GM13976 (cell line): ENCODE measurements around the gene FAM47E.

Experiments used
- DNase-seq: peaks from one replicate; pipeline ENCODE4 v3.0.0; 2012; ENCODE audit warnings: low spot score
- in situ Hi-C: fragments of 300-500 bp; cut with MboI; formaldehyde crosslinking; loops from one replicate; pipeline ENCODE4 v1.12.0; 2022; ENCODE audit warnings: low sequenced_read_pairs, mixed read lengths, inconsistent platforms; ENCODE audit not compliant: unreplicated experiment
- TF ChIP-seq, protein P1 (sequence below): IDR thresholded peaks from 2 replicates; pipeline ENCODE4 v1.5.1; 2012; ENCODE audit warnings: borderline replicate concordance, mild to moderate bottlenecking; ENCODE audit not compliant: insufficient read depth; ENCODE audit errors: extremely low read depth, missing control alignments, control extremely low read depth

The FAM47E gene

DNA sequence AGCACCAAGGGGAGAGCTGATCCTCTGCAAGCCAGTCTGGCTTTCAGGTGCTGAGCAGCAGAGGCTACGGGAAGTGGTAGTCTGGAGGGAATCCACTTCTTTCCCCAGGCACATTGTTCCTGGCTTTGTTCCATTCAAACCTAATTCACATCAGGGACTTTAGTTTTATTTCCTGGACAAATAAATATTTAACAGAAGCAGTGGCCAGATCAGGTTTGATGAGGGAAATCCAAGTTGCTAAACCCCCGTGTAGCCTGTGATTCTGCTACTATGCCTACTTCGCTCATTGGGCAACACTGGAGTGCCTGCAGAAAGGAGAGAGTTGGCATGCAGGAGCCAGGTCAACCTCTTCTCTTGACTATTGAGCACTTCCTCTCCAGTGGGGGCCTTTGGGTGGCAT is 41.2 kb downstream of the FAM47E start:
- in situ Hi-C loops, result no loop called here
- TF ChIP-seq, protein P1, sequence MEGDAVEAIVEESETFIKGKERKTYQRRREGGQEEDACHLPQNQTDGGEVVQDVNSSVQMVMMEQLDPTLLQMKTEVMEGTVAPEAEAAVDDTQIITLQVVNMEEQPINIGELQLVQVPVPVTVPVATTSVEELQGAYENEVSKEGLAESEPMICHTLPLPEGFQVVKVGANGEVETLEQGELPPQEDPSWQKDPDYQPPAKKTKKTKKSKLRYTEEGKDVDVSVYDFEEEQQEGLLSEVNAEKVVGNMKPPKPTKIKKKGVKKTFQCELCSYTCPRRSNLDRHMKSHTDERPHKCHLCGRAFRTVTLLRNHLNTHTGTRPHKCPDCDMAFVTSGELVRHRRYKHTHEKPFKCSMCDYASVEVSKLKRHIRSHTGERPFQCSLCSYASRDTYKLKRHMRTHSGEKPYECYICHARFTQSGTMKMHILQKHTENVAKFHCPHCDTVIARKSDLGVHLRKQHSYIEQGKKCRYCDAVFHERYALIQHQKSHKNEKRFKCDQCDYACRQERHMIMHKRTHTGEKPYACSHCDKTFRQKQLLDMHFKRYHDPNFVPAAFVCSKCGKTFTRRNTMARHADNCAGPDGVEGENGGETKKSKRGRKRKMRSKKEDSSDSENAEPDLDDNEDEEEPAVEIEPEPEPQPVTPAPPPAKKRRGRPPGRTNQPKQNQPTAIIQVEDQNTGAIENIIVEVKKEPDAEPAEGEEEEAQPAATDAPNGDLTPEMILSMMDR, result no peak
- DNase-seq, result no peak

DNA sequence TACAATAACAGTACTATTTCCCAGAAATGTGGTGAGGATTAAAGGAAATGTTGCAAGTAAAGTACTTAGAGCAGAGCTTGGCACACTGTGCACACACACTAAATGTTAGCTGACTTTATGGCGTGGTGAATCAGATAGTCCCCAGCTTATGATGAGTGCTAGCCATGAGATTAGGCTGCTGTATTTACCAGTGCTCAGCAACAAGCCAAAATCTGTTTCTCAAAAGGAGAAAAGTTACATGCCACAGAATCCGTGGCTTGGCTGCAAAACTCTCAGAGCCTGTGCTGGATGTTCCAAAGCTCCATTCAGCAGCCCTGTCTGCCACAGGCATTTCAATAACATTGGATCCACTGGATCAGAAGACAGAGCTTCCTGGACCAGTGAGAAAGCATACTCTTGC is 42.3 kb downstream of the FAM47E start:
- in situ Hi-C loops, result no loop called here
- TF ChIP-seq, protein P1, result no peak
- no peak for DNase-seq

DNA sequence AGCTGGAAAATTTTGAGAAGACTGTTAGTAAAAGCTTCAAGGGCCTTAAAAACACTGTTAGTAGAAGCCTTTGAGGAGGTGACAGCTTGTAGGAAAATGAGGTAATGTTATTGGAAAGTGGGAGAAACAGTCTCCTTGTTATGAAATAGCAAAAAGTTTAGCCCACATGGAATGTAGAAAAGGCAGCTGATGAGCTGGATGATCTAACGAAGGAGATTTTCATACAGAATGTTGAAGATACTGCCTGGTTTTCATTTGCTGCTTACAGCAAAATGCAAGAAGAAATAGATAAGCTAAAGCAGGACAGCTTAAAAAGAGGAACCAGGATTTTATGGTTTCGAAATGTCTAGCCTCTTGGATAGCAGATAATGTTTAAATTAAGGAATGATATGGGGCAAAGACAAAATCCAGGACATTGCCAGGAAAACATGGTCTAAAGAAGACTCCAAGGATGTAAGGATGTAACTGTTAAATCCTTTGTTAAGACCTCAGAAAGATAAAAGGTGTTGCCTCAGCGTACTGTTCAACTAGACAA is 44.8 kb downstream of the FAM47E start:
- in situ Hi-C loops, result no loop called here
- TF ChIP-seq, protein P1, result no peak
- no peak for DNase-seq

DNA sequence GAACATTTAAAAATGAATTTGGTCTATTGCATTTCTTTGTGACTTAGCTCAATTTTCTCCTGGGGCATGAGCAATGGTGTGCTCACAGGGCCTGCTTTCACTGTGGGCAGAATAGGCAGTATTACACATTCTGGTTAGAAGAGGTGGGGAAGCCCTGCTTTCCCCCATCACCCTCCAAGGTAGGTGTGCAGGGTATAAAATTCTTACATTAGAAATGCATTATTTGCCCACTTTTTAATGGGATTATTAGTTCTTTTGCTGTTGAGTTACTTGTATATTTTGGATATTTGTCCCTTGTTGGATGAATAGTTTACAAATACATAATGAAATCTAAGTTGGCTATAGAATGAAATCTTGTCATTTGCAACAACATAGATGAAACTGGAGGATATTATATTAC is 46.7 kb downstream of the FAM47E start:
- in situ Hi-C loops, result no loop called here
- TF ChIP-seq, protein P1, result no peak
- no peak for DNase-seq

DNA sequence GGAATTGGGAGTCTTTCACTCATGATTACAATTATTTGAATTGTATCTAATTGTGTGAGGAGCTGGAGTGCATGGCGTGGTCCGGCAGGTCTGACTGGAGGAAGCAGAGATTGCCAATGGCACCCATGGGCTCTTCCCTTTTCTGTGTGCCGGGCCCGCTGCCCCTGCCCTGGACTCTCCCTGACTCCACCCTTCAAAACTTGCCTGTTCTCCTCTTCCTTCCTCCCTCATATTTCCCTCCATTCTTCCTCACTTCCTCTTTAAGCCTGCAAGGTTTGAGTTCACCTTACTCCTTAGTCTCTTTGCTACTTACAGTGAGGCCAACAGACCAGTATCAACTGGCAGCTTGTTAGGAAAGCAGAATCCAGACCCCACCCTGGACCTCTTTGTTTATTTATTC is 48.5 kb downstream of the FAM47E start:
- in situ Hi-C loops, result no loop called here
- DNase-seq, result no peak
- TF ChIP-seq, protein P1, result no peak

DNA sequence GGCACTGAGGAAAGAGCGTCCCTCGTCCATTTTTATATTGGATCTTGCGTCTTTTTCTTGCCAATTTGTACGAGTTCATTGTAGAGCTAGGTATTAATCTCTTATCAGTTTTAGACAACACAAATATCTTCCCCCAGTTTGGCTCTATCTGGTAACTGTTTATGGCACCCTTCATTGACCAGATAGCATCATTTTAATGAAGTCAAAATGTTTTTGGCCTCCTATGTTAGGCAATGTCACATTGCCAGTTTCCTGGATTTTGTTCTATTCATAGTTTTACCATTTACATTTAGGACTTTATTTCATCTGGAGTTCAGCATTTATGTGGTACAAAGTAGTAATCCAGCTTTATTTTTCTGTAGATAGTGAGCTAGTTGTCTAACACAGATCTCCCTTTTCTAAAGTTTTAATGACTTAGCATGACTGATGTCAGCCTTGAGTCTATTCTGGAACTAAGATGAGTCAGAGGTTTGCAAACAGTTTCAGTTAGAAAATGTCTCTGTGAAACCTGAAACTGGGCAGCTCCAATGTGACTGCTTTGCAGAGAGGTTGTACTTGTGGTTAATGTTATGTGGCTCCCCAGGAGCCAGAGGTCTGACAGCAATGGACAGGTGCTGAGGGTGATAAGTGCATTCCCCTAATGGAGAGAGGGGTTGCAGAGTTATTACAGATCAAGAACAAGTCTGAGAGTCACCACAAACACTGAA is 49.7 kb downstream of the FAM47E start:
- peak; percentile 80 for DNase-seq
- TF ChIP-seq, protein P1, result no peak
- in situ Hi-C loops, result no loop called here
